Measurements from ENCODE around the gene GCC2.
A peak's percentile ranks its signal among the peaks of the same experiment; 100 is the strongest.

Gene GCC2

GRCh38 chr2:108448678-108449409 lies at the start of gene GCC2:
TSS of gene GCC2 (plus strand) at chr2:108449206. CDS start at chr2:108449275, 69 bp downstream.
- POLR2A ChIA-PET (ENCODE audit: low non-redundant PET) = no interaction called here
- DNase-seq (ENCODE audit: low spot score) = peak; percentile 87
- CTCF ChIA-PET = no interaction called here
- TF ChIP-seq, protein P1, sequence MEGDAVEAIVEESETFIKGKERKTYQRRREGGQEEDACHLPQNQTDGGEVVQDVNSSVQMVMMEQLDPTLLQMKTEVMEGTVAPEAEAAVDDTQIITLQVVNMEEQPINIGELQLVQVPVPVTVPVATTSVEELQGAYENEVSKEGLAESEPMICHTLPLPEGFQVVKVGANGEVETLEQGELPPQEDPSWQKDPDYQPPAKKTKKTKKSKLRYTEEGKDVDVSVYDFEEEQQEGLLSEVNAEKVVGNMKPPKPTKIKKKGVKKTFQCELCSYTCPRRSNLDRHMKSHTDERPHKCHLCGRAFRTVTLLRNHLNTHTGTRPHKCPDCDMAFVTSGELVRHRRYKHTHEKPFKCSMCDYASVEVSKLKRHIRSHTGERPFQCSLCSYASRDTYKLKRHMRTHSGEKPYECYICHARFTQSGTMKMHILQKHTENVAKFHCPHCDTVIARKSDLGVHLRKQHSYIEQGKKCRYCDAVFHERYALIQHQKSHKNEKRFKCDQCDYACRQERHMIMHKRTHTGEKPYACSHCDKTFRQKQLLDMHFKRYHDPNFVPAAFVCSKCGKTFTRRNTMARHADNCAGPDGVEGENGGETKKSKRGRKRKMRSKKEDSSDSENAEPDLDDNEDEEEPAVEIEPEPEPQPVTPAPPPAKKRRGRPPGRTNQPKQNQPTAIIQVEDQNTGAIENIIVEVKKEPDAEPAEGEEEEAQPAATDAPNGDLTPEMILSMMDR (conservative IDR thresholded peaks at IDR 0.05; ENCODE audit: low read depth) = no peak
- H3K27ac ChIP-seq = peak within 1 kb of the TSS; percentile 81

DNA sequence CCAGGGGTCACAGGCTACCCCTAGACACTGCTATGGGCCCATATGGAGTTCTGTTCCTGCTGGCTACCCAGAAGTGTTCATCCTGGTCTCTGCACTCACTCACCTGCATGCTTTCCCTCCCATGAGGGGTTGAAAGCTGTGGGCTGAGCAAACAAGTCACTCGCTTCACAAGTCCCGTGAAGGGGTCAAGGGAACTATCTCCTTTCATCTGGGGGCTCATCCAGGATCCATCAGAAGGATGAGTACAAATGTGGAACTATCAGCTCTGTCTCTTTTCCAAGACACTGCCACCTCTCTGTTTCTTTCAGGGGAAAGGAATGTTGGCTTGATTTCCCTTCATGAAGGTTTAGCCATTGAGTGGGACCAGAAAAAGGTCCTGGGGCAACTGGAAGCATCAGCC lies 49.5 kb upstream of the GCC2 start:
- no peak overlapping the region for H3K27ac ChIP-seq
- CTCF ChIA-PET = interaction anchor here (0.8 kb wide), 1 partner anchor 13 kb away, joined by 4 read pairs; no protein-coding TSS in a partner anchor
- DNase-seq (ENCODE audit: low spot score) = no peak
- POLR2A ChIA-PET (ENCODE audit: low non-redundant PET) = no interaction called here
- TF ChIP-seq, protein P1 (conservative IDR thresholded peaks at IDR 0.05; ENCODE audit: low read depth) = no peak

DNA sequence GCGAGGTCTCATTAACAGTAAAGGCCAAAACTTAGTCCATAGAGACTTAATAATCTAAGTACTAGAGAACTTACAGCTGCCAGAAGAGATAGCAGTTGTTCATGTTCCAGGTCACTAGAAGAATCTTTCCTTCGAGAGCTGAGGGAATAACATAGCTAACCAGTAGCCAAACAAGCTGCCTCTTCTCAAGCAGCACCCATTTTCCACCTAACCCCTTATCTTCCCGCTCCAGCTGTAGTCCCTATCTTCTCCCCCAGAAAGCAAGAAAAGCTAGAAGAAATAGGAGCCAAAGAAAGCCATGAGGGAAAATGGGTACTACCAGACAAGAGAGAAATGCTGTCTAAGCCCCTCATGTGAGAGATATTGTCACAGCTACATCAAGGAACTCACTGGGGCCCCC lies 47.2 kb upstream of the GCC2 start:
- TF ChIP-seq, protein P1 (conservative IDR thresholded peaks at IDR 0.05; ENCODE audit: low read depth) = no peak
- no peak for DNase-seq (ENCODE audit: low spot score)
- ChIA-PET POLR2A (ENCODE audit: low non-redundant PET) (no interaction called here), CTCF (no interaction called here)
- H3K27ac ChIP-seq = no peak overlapping the region

GRCh38 chr2:108403494-108403893 lies 45.5 kb upstream of the GCC2 start:
- CTCF ChIA-PET = no interaction called here
- no peak for DNase-seq (ENCODE audit: low spot score)
- POLR2A ChIA-PET (ENCODE audit: low non-redundant PET) = no interaction called here
- no peak overlapping the region for H3K27ac ChIP-seq
- TF ChIP-seq, protein P1 (conservative IDR thresholded peaks at IDR 0.05; ENCODE audit: low read depth) = no peak

- DNase-seq (ENCODE audit: low spot score) = no peak
- CTCF ChIA-PET = no interaction called here
- no peak overlapping the region for H3K27ac ChIP-seq
- POLR2A ChIA-PET (ENCODE audit: low non-redundant PET) = no interaction called here
- TF ChIP-seq, protein P1 (conservative IDR thresholded peaks at IDR 0.05; ENCODE audit: low read depth) = no peak
Measured at GRCh38 chr2:108404784-108405397, 44.1 kb upstream of the GCC2 start.

DNA sequence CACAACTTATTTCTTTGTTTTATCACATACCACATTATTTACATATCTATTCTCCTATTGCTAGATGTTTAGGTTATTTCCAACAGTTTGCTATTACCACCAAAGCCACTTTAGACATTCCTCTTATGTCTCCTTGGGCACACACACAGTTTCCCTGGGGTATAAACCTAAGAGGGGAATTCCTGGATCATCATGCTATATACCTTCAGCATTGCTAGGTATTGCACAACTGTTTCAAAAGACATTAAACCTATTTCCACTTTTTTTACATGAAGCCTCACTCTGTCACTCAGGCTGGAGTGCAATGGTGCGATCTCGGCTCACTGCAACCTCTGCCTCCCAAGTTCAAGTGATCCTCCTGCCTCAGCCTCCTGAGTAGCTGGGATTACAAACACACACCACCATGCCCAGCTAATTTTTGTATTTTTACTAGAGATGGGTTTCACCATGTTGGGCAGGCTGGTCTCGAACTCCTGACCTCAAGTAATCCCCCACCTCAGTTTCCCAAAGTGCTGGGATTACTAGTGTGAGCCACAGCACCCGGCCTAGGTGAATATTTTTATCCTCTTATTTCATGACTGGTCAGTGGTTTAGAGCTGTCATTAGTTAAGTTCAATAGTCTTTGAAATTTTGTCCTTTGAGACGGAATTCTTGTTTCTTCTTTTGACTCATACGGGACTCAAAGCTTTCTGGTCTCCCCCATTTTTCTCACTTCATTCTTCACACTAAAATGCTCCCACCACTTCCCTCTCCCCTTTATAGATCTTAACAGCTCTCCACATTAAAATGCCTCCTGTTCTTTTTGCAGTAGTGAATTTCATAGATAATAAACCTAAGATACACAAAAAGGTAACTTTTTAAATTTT lies 40.9 kb upstream of the GCC2 start:
- TF ChIP-seq, protein P1 (conservative IDR thresholded peaks at IDR 0.05; ENCODE audit: low read depth) = no peak
- ChIA-PET POLR2A (ENCODE audit: low non-redundant PET) (no interaction called here), CTCF (no interaction called here)
- no peak for DNase-seq (ENCODE audit: low spot score)
- no peak overlapping the region for H3K27ac ChIP-seq
